Upper lobe of left lung (tissue), 4 donors: Measurements from ENCODE around the gene SELENOH.

ENCODE experiments used
- EP300 ChIP-seq, 4 donors: sonication (generic); formaldehyde crosslinking; IDR thresholded peaks; one replicate each; pipeline ENCODE4 v1.5.1; 2017; ENCODE audit warnings: antibody characterized with exemption in 4 of 4, control low read depth in 2 of 4
- POLR2A ChIP-seq, 4 donors: fragments of 450-650 bp; IDR thresholded peaks; one replicate each; pipeline ENCODE4 v1.5.1; 2016 to 2017; ENCODE audit warnings: antibody characterized with exemption in 4 of 4, mild to moderate bottlenecking in 2 of 4
- POLR2AphosphoS5 ChIP-seq, 2 donors: sonication (generic); formaldehyde crosslinking; IDR thresholded peaks; one replicate each; pipeline ENCODE4 v1.5.1; 2017; ENCODE audit warnings: antibody characterized with exemption in 2 of 2
- TF ChIP-seq, protein P1 (sequence below), 6 experiments: fragments of 450-650 bp in 4 of 6; fragments of 200-600 bp in 2 of 6; sonication (generic) in 2 of 6; IDR thresholded peaks; one replicate each; pipeline ENCODE4 v1.5.1; 2016 to 2019; ENCODE audit warnings: antibody characterized with exemption in 6 of 6

DNA sequence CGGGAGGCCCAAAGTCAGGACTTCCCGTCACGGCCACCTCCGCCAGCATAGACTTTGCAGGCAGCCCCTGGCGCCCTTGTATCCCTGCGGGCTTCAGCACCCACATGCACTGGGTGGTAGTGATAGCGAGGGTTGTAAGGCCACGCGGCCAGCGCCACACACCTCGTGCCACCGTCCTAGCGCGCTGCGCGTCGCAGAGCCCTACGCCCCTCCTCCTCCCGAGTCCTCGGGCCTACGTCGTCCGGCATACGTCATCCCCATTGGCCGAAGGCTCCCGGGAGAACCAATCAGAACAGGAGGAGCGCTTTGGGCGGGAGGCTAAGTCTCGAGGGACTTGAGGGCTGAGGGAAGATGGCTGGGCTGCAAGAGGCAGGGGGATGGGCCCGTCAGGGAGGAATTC, 11.7 kb downstream of the SELENOH start:
- TF ChIP-seq, protein P1, sequence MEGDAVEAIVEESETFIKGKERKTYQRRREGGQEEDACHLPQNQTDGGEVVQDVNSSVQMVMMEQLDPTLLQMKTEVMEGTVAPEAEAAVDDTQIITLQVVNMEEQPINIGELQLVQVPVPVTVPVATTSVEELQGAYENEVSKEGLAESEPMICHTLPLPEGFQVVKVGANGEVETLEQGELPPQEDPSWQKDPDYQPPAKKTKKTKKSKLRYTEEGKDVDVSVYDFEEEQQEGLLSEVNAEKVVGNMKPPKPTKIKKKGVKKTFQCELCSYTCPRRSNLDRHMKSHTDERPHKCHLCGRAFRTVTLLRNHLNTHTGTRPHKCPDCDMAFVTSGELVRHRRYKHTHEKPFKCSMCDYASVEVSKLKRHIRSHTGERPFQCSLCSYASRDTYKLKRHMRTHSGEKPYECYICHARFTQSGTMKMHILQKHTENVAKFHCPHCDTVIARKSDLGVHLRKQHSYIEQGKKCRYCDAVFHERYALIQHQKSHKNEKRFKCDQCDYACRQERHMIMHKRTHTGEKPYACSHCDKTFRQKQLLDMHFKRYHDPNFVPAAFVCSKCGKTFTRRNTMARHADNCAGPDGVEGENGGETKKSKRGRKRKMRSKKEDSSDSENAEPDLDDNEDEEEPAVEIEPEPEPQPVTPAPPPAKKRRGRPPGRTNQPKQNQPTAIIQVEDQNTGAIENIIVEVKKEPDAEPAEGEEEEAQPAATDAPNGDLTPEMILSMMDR (IDR thresholded peaks at IDR 0.05) = no peak
- TF ChIP-seq POLR2A (IDR thresholded peaks at IDR 0.05) (no peak), EP300 (IDR thresholded peaks at IDR 0.05) (no peak), POLR2AphosphoS5 (IDR thresholded peaks at IDR 0.05) (no peak)
